Breast epithelium (tissue), 4 donors: ENCODE measurements around the gene RNU2-63P. TPM values are rescaled to one million over a fixed set of nuclear protein-coding genes. Genes with fewer than 3 reads are reported as not detected.
"Not testable (repeated sequence)": the region's sequence is repeated elsewhere in the genome, so short reads cannot be mapped to it uniquely, and the experiment has no call there.

Experiments used
- DNase-seq, 2 donors: peaks; one replicate each; pipeline ENCODE4 v3.0.0-alpha.2; 2019; ENCODE audit warnings: low spot score in 2 of 2
- H3K27ac ChIP-seq, 2 donors: fragments of 200-600 bp; sonication (generic) in 1 of 2; one replicate each; pipeline ENCODE4 v1.5.1; 2016 to 2019; ENCODE audit warnings: mild to moderate bottlenecking in 1 of 2
- H3K27me3 ChIP-seq, 2 donors: fragments of 200-600 bp; sonication (generic) in 1 of 2; one replicate each; pipeline versions ENCODE4 v1.5.1 to v1.6.0; 2017 to 2019; ENCODE audit warnings: control low read depth in 1 of 2, mild to moderate bottlenecking in 1 of 2
- H3K36me3 ChIP-seq: fragments of 200-600 bp; one replicate; pipeline ENCODE4 v1.5.1; 2019
- H3K4me1 ChIP-seq, 2 donors: fragments of 200-600 bp; sonication (generic); one replicate each; pipeline ENCODE4 v1.5.1; 2016 to 2019; ENCODE audit warnings: control low read depth in 1 of 2
- H3K4me3 ChIP-seq, 3 donors: fragments of 200-600 bp; sonication (generic); 1 replicate in 2 of 3; 2 replicates in 1 of 3; pipeline ENCODE4 v1.5.1; 2016 to 2019; ENCODE audit warnings: mild to moderate bottlenecking in 3 of 3, moderate library complexity in 2 of 3
- H3K9me3 ChIP-seq, 2 donors: fragments of 200-600 bp; sonication (generic) in 1 of 2; one replicate each; pipeline ENCODE4 v1.5.1; 2016 to 2019; ENCODE audit warnings: control low read depth in 1 of 2
- CTCF ChIP-seq, 3 donors: fragments of 450-650 bp; IDR thresholded peaks; one replicate each; pipeline ENCODE4 v1.5.1; 2016 to 2017; ENCODE audit warnings: antibody characterized with exemption in 3 of 3, mild to moderate bottlenecking in 3 of 3, moderate library complexity in 3 of 3
- POLR2A ChIP-seq: fragments of 450-650 bp; IDR thresholded peaks from one replicate; pipeline ENCODE4 v1.6.1; 2016; ENCODE audit warnings: antibody characterized with exemption, mild to moderate bottlenecking, moderate library complexity
- POLR2AphosphoS5 ChIP-seq, 3 donors: sonication (generic); formaldehyde crosslinking; IDR thresholded peaks; one replicate each; pipeline ENCODE4 v1.6.1; 2017; ENCODE audit warnings: antibody characterized with exemption in 3 of 3
- intact Hi-C: fragments of 100-400 bp; cut with DNase I; formaldehyde crosslinking; loops from one replicate; pipeline ENCODE4 v1.15.1; 2023; ENCODE audit warnings: low total_unique reads
- total RNA-seq, 3 donors: library from RNA; depleted of rRNA; stranded (reverse); fragments of >200 nt; gene quantifications; one replicate each; pipeline ENCODE4 v1.1.0, GENCODE V29; 2016

The RNU2-63P gene
- total RNA-seq, 3 donors from 2014 or later = not detected

- Histone ChIP-seq H3K36me3 (peaks cover 5% of the 10 kb centered on the region), H3K4me3 (no peak overlapping the region), H3K27ac (no peak overlapping the region)
Measured at GRCh38 chr2:88027697-88028389, 11.5 kb upstream of the RNU2-63P start.

GRCh38 chr2:88024509-88024908 is 8.2 kb upstream of the RNU2-63P start:
- Histone ChIP-seq H3K36me3 (no peaks in the 10 kb centered on the region), H3K4me3 (no peak overlapping the region), H3K9me3 (no peaks in the 10 kb centered on the region), H3K27ac (no peak overlapping the region), H3K27me3 (no peaks in the 10 kb centered on the region), H3K4me1 (no peaks in the 10 kb centered on the region)
- no peak for TF ChIP-seq CTCF (IDR thresholded peaks at IDR 0.05)
- TF ChIP-seq POLR2A = no peak
- no peak for TF ChIP-seq POLR2AphosphoS5 (IDR thresholded peaks at IDR 0.05)
- no peak for DNase-seq
- intact Hi-C loops = no loop called here

More at GRCh38 chr2:88027697-88028389, 11.5 kb upstream of the RNU2-63P start:
- Histone ChIP-seq H3K9me3 (no peaks in the 10 kb centered on the region), H3K27me3 (no peaks in the 10 kb centered on the region), H3K4me1 (no peaks in the 10 kb centered on the region)
- no peak for DNase-seq
- intact Hi-C loops = no loop called here
- TF ChIP-seq CTCF (IDR thresholded peaks at IDR 0.05) (no peak), POLR2A (no peak), POLR2AphosphoS5 (IDR thresholded peaks at IDR 0.05) (no peak)

- Histone ChIP-seq H3K27ac (no peak overlapping the region), H3K27me3 (no peaks in the 10 kb centered on the region), H3K4me1 (no peaks in the 10 kb centered on the region), H3K9me3 (no peaks in the 10 kb centered on the region), H3K36me3 (no peaks in the 10 kb centered on the region), H3K4me3 (no peak overlapping the region)
- intact Hi-C loops = no loop called here
- TF ChIP-seq POLR2A (no peak), CTCF (IDR thresholded peaks at IDR 0.05) (no peak)
- no peak for DNase-seq
Measured at GRCh38 chr2:88022669-88022921, 6.2 kb upstream of the RNU2-63P start.

GRCh38 chr2:88019985-88020384 is 3.6 kb upstream of the RNU2-63P start:
- TF ChIP-seq POLR2AphosphoS5 (IDR thresholded peaks at IDR 0.05) (no peak), CTCF (IDR thresholded peaks at IDR 0.05) (no peak), POLR2A (no peak)
- no peak for DNase-seq
- intact Hi-C loops = no loop called here
- Histone ChIP-seq H3K27ac (no peak overlapping the region), H3K36me3 (no peaks in the 10 kb centered on the region), H3K27me3 (no peaks in the 10 kb centered on the region), H3K4me1 (no peaks in the 10 kb centered on the region), H3K4me3 (no peak overlapping the region), H3K9me3 (no peaks in the 10 kb centered on the region)

- Histone ChIP-seq H3K4me3 (no peak overlapping the region), H3K4me1 (no peaks in the 10 kb centered on the region), H3K27ac (no peak overlapping the region), H3K36me3 (no peaks in the 10 kb centered on the region), H3K9me3 (no peaks in the 10 kb centered on the region), H3K27me3 (no peaks in the 10 kb centered on the region)
- TF ChIP-seq POLR2A (no peak), POLR2AphosphoS5 (IDR thresholded peaks at IDR 0.05) (no peak), CTCF (IDR thresholded peaks at IDR 0.05) (no peak)
- no peak for DNase-seq
- intact Hi-C loops = no loop called here
Measured at GRCh38 chr2:88018909-88019308, 2.6 kb upstream of the RNU2-63P start.

- H3K4me1 ChIP-seq, H3K27ac ChIP-seq, intact Hi-C loops, H3K4me3 ChIP-seq, H3K9me3 ChIP-seq, H3K27me3 ChIP-seq, DNase-seq, H3K36me3 ChIP-seq: not testable (repeated sequence)
Measured at GRCh38 chr2:88018077-88018805, 1.9 kb upstream of the RNU2-63P start.

GRCh38 chr2:88017780-88018038 is 1.4 kb upstream of the RNU2-63P start:
- DNase-seq, H3K4me1 ChIP-seq, H3K27me3 ChIP-seq, H3K27ac ChIP-seq, H3K36me3 ChIP-seq, intact Hi-C loops, H3K9me3 ChIP-seq: not testable (repeated sequence)
- peak overlapping the region in 1 of 3 donors; percentile 74 for H3K4me3 ChIP-seq
